ENCODE measurements around the gene ABHD12.

DNA sequence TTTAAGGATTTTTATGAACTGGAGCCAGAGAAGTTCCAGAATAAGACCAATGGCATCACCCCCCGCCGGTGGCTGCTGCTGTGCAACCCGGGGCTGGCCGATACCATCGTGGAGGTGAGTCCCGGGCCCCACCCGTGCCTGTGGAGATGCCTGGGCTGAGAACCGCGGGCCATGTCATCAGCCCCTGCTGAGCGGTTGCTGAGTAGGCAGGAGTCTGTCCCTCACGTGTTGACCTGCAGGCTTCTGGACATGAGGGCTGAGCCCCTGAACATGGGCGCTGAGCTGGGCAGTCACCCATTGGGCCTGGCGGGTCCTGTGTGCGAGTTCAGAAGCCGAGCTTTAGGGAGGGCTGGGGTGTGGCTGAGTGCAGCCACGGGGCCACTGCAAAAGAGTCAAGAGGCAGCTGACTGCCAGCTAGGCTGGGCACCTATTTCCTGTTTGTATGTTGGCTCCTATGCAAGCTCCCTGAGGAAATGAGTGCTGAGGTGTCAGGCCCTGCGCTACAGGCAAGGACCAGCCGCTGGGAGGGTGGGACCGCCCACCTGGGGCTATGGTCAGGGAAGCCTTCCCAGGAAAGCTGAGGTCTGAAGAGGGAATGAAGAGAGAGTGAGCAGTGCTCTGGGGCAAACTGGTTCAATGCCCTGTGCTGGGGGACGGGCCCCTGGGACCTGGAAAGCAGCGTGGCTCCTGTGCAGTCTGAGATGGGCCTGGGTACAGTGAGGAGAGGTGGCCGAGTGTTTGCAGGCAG is 108.4 kb downstream of the ABHD12 start:
- no peak for TF ChIP-seq CTCF (optimal IDR thresholded peaks at IDR 0.05 in 1 of 3, IDR thresholded peaks at IDR 0.05 in 1 of 3, conservative IDR thresholded peaks at IDR 0.05 in 1 of 3; ENCODE audit: extremely low read depth in 1 of 3, insufficient read depth in 2 of 3, low read length in 3 of 3)
- no peak for TF ChIP-seq EZH2 (IDR thresholded peaks at IDR 0.05; ENCODE audit: low read length)

All from keratinocyte (primary cell).